PC-9 (cell line): ENCODE measurements around the gene HMGCS1. TPM values are rescaled to one million over a fixed set of nuclear protein-coding genes. Genes with fewer than 3 reads are reported as not detected.

Source experiments
- BruUV-seq: library from RNA; stranded (reverse); fragments of 400-500 nt; replicated peaks from 2 replicates; lab custom pipeline; 2021; lab: Mats Ljungman, UMichigan
- CTCF ChIA-PET: fragments of 300-600 bp; sonication (Branson Sonifier 250); formaldehyde crosslinking; loops from one replicate; lab custom pipeline; 2022; ENCODE audit warnings: antibody characterized with exemption; lab: Charles Lee
- POLR2A ChIA-PET: fragments of 300-600 bp; sonication (Branson Sonifier 250); formaldehyde crosslinking; loops from one replicate; lab custom pipeline; 2022; ENCODE audit warnings: antibody characterized with exemption; ENCODE audit not compliant: unreplicated experiment; lab: Charles Lee
- DNase-seq, 2 experiments: peaks; one replicate each; pipeline versions ENCODE4 v3.0.0 to v3.0.0-alpha.2; 2015 to 2022; ENCODE audit warnings: mixed read lengths in 1 of 2
- H2AFZ ChIP-seq: fragments of 200-600 bp; sonication (generic); 2 replicates; pipeline ENCODE4 v1.8.1; 2017; ENCODE audit warnings: antibody characterized with exemption
- H3F3A ChIP-seq: fragments of 200-600 bp; sonication (generic); 2 replicates; pipeline ENCODE4 v1.8.1; 2017; ENCODE audit warnings: antibody characterized with exemption, mild to moderate bottlenecking, low read depth; ENCODE audit not compliant: insufficient read depth
- H3K27ac ChIP-seq: fragments of 200-600 bp; sonication (generic); 2 replicates; pipeline ENCODE4 v1.6.1; 2016; ENCODE audit warnings: mixed run types
- H3K27me3 ChIP-seq: fragments of 200-600 bp; sonication (generic); 2 replicates; pipeline ENCODE4 v1.6.1; 2016; ENCODE audit warnings: low read depth, mixed run types; ENCODE audit not compliant: insufficient read depth
- H3K36me3 ChIP-seq: fragments of 200-600 bp; sonication (generic); 2 replicates; pipeline ENCODE4 v1.6.1; 2016; ENCODE audit warnings: low read depth, mixed run types
- H3K4me1 ChIP-seq: fragments of 200-600 bp; sonication (generic); replicated peaks from 2 replicates; pipeline ENCODE4 v1.6.1; 2016; ENCODE audit warnings: mixed run types; ENCODE audit not compliant: insufficient read depth
- H3K4me2 ChIP-seq: fragments of 200-600 bp; sonication (generic); 2 replicates; pipeline ENCODE4 v1.6.1; 2017; ENCODE audit warnings: mixed run types
- H3K4me3 ChIP-seq: fragments of 200-600 bp; sonication (generic); 2 replicates; pipeline ENCODE4 v1.6.1; 2016; ENCODE audit warnings: mixed run types
- H3K79me2 ChIP-seq: fragments of 200-600 bp; sonication (generic); 2 replicates; pipeline ENCODE4 v1.6.1; 2017; ENCODE audit warnings: low read depth, mixed run types
- H3K9me2 ChIP-seq: fragments of 200-600 bp; sonication (generic); 2 replicates; pipeline ENCODE4 v1.8.1; 2017; ENCODE audit warnings: mild to moderate bottlenecking; ENCODE audit not compliant: insufficient read depth
- H3K9me3 ChIP-seq: fragments of 200-600 bp; sonication (generic); 2 replicates; pipeline ENCODE4 v1.8.1; 2016; ENCODE audit warnings: low read depth; ENCODE audit not compliant: insufficient read depth
- H4K20me1 ChIP-seq: fragments of 200-600 bp; sonication (generic); 2 replicates; pipeline ENCODE4 v1.8.1; 2017; ENCODE audit not compliant: insufficient read depth
- CTCF ChIP-seq: fragments of 200-600 bp; sonication (generic); conservative IDR thresholded peaks from 2 replicates; pipeline ENCODE4 v1.6.1; 2017; ENCODE audit warnings: mixed run types, antibody characterized with exemption, mild to moderate bottlenecking, moderate library complexity
- EZH2 ChIP-seq: fragments of 200-600 bp; sonication (generic); IDR thresholded peaks from 2 replicates; pipeline ENCODE4 v1.8.0; 2017; ENCODE audit warnings: antibody characterized with exemption, low read depth
- intact Hi-C: fragments of 100-400 bp; cut with micrococcal nuclease; formaldehyde crosslinking; loops from one replicate; pipeline ENCODE4 v1.10.0; 2022; ENCODE audit not compliant: unreplicated experiment
- total RNA-seq: library from RNA; stranded (reverse); gene quantifications from 2 replicates; pipeline ENCODE4 v1.2.3, GENCODE V29; 2021

The HMGCS1 gene
- total RNA-seq, 1 experiment from 2014 or later = 189 TPM

- Histone ChIP-seq H4K20me1 (no peaks in the 10 kb centered on the region), H3K27me3 (peaks cover under 1% of the 10 kb centered on the region; the same call in 1 of the 2 replicates), H3K27ac (no peak overlapping the region), H3F3A (no peaks in the 10 kb centered on the region), H3K9me3 (no peaks in the 10 kb centered on the region), H3K4me2 (no peak overlapping the region), H3K9me2 (no peaks in the 10 kb centered on the region), H3K4me3 (no peak overlapping the region), H3K4me1 (no peaks in the 10 kb centered on the region), H3K79me2 (no peaks in the 10 kb centered on the region), H2AFZ (no peak overlapping the region), H3K36me3 (no peaks in the 10 kb centered on the region)
- CTCF ChIA-PET = interaction anchor here (0.6 kb wide), 1 partner anchor 356 kb away, joined by 3 read pairs; no protein-coding TSS in a partner anchor
- TF ChIP-seq CTCF = no peak
- TF ChIP-seq EZH2 = no peak
- intact Hi-C loops = no loop called here
- BruUV-seq = no TSS peak
- no peak for DNase-seq
- POLR2A ChIA-PET = no interaction called here
These were observed 40.5 kb upstream of the HMGCS1 start for GRCh38 chr5:43353668-43354067.

DNA sequence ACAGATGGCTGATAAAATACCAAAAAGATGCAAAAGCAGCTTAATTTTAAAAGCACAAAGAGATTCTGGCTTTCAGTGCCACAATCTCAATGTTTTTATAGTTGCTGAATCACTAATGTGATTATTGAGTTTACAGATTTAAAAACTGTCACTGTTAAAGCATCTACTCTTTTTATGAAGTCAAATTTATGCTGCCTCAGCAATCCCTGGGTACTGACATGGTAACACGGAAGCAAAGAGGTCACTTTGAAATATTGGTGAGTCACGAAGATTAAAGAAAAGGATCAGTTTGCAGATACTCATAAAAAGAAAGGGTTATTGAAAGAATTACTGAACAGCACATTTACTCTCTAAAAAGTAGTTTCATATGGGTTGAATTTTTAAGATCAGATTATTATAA lies 39.7 kb upstream of the HMGCS1 start:
- BruUV-seq = no TSS peak
- Histone ChIP-seq H3K36me3 (no peaks in the 10 kb centered on the region), H3K9me2 (no peaks in the 10 kb centered on the region), H3K4me2 (no peak overlapping the region), H3F3A (no peaks in the 10 kb centered on the region), H3K79me2 (no peaks in the 10 kb centered on the region), H3K4me3 (no peak overlapping the region), H2AFZ (no peak overlapping the region), H3K27ac (no peak overlapping the region), H3K4me1 (no peaks in the 10 kb centered on the region), H3K9me3 (no peaks in the 10 kb centered on the region), H4K20me1 (no peaks in the 10 kb centered on the region), H3K27me3 (peaks cover 8% of the 10 kb centered on the region)
- intact Hi-C loops = no loop called here
- no peak for DNase-seq
- CTCF ChIA-PET = no interaction called here
- TF ChIP-seq CTCF = no peak
- POLR2A ChIA-PET = no interaction called here

DNA sequence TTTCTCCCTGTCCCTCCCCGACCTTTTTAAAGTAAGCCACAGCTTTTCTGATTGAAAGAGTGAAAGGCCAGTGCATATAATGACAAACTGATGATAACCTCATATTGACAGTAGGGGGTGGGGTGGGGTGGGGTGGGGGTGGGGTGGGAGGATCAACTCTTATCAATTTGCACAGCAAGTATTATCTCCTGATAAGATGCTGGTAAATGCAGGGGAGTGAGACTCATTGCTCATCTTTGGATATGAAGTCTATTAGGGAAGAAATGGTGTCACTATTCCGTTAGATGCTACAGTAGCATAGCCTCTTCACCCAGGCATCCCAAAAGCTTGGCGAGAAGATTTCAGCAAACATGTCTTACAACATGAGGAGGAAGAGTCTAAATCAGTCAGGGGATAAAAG lies 38.9 kb upstream of the HMGCS1 start:
- CTCF ChIA-PET = interaction anchor here (0.5 kb wide), 1 partner anchor 129 kb away, joined by 3 read pairs; no protein-coding TSS in a partner anchor
- H4K20me1 ChIP-seq = no peaks in the 10 kb centered on the region
- H3F3A ChIP-seq = no peaks in the 10 kb centered on the region
- no peaks in the 10 kb centered on the region for H3K79me2 ChIP-seq
- H3K36me3 ChIP-seq = no peaks in the 10 kb centered on the region
- H3K9me3 ChIP-seq = no peaks in the 10 kb centered on the region
- no peaks in the 10 kb centered on the region for H3K9me2 ChIP-seq
- no peak for TF ChIP-seq EZH2
- H3K4me2 ChIP-seq = no peak overlapping the region
- intact Hi-C loops = no loop called here
- POLR2A ChIA-PET = no interaction called here
- H2AFZ ChIP-seq = no peak overlapping the region
- BruUV-seq = no TSS peak
- no peak overlapping the region for H3K27ac ChIP-seq
- H3K4me3 ChIP-seq = no peak overlapping the region
- no peaks in the 10 kb centered on the region for H3K4me1 ChIP-seq
- no peak for DNase-seq
- peaks cover 16% of the 10 kb centered on the region for H3K27me3 ChIP-seq

- H3K36me3 ChIP-seq = no peaks in the 10 kb centered on the region
- H3F3A ChIP-seq = no peaks in the 10 kb centered on the region
- TF ChIP-seq EZH2 = no peak
- no peak for TF ChIP-seq CTCF
- intact Hi-C loops = no loop called here
- H3K4me2 ChIP-seq = no peak overlapping the region
- H3K27me3 ChIP-seq = peaks cover 22% of the 10 kb centered on the region
- no peak overlapping the region for H3K27ac ChIP-seq
- DNase-seq = no peak
- CTCF ChIA-PET = no interaction called here
- BruUV-seq = no TSS peak
- no peaks in the 10 kb centered on the region for H4K20me1 ChIP-seq
- H3K4me3 ChIP-seq = no peak overlapping the region
- H3K9me2 ChIP-seq = no peaks in the 10 kb centered on the region
- POLR2A ChIA-PET = interaction anchor here (0.6 kb wide), 1 partner anchor 195 kb away, joined by 3 read pairs; no protein-coding TSS in a partner anchor
- no peaks in the 10 kb centered on the region for H3K4me1 ChIP-seq
- no peaks in the 10 kb centered on the region for H3K79me2 ChIP-seq
- H3K9me3 ChIP-seq = 0 out of 2 replicates have a peak, but pooled peaks cover 2% of the 10 kb centered on the region
- H2AFZ ChIP-seq = no peak overlapping the region
These were observed 35.7 kb upstream of the HMGCS1 start for GRCh38 chr5:43348861-43349363.
